Cardiac fibroblast (primary cell): ENCODE data around the gene RDH13.
A peak's percentile ranks its signal among the peaks of the same experiment; 100 is the strongest.

Experiments
- DNase-seq, 2 donors: peaks; one replicate each; pipeline versions ENCODE4 v3.0.0 to v3.0.0-alpha.2; 2010; ENCODE audit warnings: low read depth in 2 of 2
- H3K4me3 ChIP-seq, 2 donors: replicated peaks in 1 of 2; 1 replicate in 1 of 2; 2 replicates in 1 of 2; pipeline ENCODE4 v1.5.1; 2011; ENCODE audit warnings: low read depth in 2 of 2, low read length in 2 of 2, mild to moderate bottlenecking in 2 of 2, moderate library complexity in 1 of 2
- TF ChIP-seq, protein P1 (sequence below): IDR thresholded peaks from one replicate; pipeline ENCODE4 v1.5.1; 2011; ENCODE audit warnings: low read depth, mild to moderate bottlenecking, low read length, inconsistent platforms

Gene RDH13

DNA sequence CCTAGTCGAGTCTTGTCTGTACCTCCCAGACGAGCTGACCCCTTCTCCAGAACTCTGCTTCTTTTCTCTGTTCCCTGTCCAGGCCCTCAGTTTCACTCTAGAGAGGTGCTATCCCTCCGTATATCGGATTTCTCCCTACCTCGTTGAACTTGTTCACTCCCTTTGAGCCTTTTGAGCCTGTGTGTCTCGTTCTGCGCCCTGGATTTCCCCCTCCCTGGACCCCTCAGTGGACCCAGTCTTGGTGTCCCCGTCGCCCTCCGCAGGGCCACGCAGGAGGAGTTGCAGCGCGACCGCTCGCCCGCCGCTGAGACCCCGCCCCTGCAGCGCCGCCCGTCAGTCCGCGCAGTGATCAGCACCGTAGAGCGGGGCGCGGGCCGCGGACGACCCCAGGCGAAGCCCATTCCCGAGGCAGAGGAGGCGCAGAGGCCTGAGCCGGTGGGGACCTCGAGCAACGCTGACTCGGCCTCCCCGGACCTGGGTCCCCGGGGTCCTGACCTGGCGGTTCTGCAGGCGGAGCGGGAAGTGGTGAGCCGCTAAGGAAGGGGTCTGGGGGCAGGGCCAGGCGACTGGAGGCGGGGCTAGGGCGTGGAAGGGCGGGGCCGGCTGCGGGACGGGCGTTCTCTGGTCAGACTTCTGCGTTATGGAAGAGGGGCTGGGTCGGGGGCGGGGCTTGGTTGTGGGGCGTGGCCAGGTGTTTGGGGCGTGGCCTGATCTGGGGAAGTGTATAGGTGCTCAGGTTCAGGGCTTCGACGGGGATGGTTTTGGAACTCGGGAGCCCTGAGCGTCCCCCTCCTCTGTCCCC is 18.2 kb upstream of the RDH13 start:
- peak overlapping the region; percentile 42 to 56 for H3K4me3 ChIP-seq
- TF ChIP-seq, protein P1, sequence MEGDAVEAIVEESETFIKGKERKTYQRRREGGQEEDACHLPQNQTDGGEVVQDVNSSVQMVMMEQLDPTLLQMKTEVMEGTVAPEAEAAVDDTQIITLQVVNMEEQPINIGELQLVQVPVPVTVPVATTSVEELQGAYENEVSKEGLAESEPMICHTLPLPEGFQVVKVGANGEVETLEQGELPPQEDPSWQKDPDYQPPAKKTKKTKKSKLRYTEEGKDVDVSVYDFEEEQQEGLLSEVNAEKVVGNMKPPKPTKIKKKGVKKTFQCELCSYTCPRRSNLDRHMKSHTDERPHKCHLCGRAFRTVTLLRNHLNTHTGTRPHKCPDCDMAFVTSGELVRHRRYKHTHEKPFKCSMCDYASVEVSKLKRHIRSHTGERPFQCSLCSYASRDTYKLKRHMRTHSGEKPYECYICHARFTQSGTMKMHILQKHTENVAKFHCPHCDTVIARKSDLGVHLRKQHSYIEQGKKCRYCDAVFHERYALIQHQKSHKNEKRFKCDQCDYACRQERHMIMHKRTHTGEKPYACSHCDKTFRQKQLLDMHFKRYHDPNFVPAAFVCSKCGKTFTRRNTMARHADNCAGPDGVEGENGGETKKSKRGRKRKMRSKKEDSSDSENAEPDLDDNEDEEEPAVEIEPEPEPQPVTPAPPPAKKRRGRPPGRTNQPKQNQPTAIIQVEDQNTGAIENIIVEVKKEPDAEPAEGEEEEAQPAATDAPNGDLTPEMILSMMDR = no peak
- peak; percentile 63 to 74 for DNase-seq

DNA sequence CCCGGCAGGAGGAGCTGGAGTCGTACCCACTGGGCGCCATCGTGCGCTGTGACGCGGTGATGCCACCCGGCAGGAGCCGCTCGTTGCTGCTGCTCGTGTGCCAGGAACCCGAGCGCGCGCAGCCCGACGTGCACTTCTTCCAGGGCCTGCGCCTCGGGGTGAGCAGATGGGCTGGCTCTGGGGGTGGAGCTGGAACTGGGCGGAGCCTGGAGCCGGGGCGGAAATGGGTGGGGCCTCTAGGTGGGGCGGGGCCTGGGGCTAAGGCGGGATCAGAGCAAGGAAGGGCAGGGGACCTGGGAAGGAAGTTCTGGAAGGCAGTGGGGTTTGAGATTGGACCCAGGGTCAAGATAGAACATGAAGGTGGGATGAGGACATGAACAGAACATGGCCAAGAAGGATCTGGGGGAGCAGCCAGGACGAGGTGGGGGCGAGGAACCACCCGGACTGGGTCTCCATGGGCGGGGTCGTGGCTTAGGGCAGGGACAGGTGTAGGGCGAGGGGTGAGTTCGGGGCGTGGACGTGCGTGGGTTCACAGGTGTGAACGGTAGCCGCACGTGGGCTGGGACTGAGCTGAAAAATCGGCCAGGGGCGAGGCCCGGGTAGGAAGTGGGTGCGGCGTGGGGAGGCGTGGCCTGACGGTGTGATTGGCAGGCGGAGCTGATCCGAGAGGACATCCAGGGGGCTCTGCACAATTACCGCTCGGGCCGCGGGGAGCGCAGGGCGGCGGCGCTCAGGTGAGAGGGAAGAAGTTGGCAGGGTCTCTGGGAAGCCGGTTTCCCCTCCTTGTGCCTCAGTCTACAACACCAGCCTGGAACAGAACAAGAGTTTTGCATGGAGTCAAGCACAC is 17.4 kb upstream of the RDH13 start:
- H3K4me3 ChIP-seq = peak overlapping the region; percentile 42 to 56
- DNase-seq = peak; percentile 64 to 72
- TF ChIP-seq, protein P1 = no peak

DNA sequence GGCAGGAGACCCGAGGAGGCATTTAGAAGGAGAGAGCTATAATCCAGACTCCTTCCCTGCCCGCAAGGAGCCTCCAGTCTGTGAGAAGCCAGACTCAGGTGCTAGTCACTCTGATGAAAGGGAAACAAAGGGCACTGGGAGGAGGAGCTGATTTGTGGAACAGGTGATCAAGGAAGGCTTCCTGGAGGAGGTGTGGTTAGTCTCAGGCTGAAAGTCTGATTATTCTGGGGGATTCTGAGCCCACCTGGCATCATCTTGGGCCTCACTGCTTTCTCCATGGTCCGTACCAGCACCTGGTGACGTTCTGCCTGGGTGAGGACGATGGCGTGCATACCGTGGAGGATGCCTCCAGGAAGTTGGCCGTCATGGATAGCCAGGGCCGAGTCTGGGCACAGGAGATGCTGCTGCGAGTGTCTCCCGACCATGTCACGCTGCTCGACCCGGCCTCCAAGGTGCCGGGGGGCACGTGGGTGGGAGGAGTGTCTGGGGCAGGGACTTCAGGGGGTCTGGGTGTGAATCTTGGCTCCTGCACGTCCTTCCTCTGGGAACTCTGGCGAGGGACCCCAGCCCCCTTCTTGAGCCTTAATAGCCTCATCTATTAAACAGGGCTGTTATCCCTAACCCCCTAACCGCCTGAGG is 16.6 kb upstream of the RDH13 start:
- no peak overlapping the region for H3K4me3 ChIP-seq
- no peak for DNase-seq
- TF ChIP-seq, protein P1 = no peak

DNA sequence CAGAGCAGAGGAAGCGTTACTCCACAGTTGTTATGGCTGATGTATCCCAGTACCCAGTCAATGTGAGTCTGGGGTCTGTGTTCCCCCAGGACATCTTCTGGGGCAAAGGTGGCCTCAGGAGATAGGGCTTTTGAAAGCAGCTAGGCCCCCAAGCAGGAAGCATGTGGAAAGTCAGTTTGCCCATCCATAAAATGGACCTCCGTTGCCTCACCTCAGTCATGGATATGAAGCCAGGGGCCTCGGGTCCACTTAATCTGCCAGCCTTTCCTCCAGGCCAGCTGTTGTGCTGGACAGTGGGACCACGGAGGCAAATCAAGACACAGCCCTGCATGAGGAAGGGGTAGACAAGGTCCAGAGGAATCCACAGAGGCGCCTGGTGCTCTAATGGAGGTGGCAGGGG is 16.0 kb upstream of the RDH13 start:
- no peak overlapping the region for H3K4me3 ChIP-seq
- TF ChIP-seq, protein P1 = no peak
- DNase-seq = no peak

DNA sequence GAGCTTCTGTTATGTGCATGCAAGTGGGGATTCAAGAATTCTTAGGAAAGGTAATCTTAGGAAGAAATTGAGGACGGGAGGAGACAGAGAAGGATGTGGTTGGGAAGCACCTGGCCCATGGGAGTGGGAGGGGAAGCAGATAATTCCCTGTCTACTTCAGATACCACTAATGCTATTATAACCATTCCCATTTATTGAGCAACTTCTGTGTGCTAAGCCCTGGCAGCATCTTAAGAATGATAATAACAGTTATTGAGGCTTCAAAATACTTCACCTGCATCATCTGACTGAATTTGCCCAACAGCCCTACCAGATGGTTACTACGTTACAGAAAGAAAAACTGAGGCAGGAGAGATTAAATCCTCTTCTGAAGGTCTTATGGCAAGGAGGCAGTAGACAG is 14.2 kb upstream of the RDH13 start:
- TF ChIP-seq, protein P1 = no peak
- H3K4me3 ChIP-seq = no peak overlapping the region
- no peak for DNase-seq

DNA sequence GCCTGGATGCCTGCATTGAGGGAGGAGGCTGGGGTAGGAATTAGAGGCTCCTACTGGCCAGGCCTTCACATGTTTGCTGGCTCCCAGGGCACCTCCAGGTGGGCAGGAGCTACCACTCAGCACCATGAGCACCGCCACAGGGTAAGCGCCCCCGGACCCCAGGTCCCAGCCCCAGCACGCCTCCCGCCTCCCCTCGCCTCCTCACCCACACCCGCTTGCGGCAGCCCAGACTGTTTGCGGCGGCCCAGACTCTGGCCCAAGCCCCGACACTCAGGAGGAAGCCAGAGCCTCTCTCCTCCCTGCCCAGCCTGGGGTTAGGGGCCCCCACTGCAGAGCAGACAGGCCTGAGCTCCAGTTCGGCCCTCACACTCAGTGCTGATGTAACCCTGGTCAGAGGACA is 13.4 kb upstream of the RDH13 start:
- DNase-seq = no peak
- TF ChIP-seq, protein P1 = no peak
- no peak overlapping the region for H3K4me3 ChIP-seq
